ENCODE measurements around the gene TUBG2. TPM values are rescaled to one million over a fixed set of nuclear protein-coding genes. Genes with fewer than 3 reads are reported as not detected.

The TUBG2 gene
- total RNA-seq, 2 experiments from 2014 or later, result 7.5 TPM

- DNase-seq (no peak), ATAC-seq (no peak)
- intact Hi-C loops (cut with micrococcal nuclease), result no loop called here
- TF ChIP-seq CTCF (IDR thresholded peaks at IDR 0.05), result no peak
- no peak overlapping the region for H3K27ac Mint-ChIP-seq
- POLR2A ChIA-PET, result no interaction called here
- peaks cover 8% of the 10 kb centered on the region for H3K27me3 Mint-ChIP-seq
- no peaks in the 10 kb centered on the region for H3K9me3 Mint-ChIP-seq
- H3K4me3 Mint-ChIP-seq, result no peak overlapping the region
- no peaks in the 10 kb centered on the region for H3K36me3 Mint-ChIP-seq (ENCODE audit: low read depth)
- no peaks in the 10 kb centered on the region for H3K4me1 Mint-ChIP-seq (ENCODE audit: low read depth)
- CTCF ChIA-PET, result interaction anchor here (0.9 to 1.8 kb wide), 4 partner anchors 11 to 70 kb away, joined by 3 to 4 read pairs (median 4); partner anchors contain the start of gene PSMC3IP
Observed at GRCh38 chr17:42647778-42648177, 11.3 kb upstream of the TUBG2 start.

GRCh38 chr17:42651392-42651791, 7.7 kb upstream of the TUBG2 start:
- Mint-ChIP-seq H3K4me1 (ENCODE audit: low read depth) (peaks cover 11% of the 10 kb centered on the region), H3K36me3 (ENCODE audit: low read depth) (no peaks in the 10 kb centered on the region), H3K4me3 (no peak overlapping the region), H3K9me3 (no peaks in the 10 kb centered on the region), H3K27ac (no peak overlapping the region), H3K27me3 (peaks cover 14% of the 10 kb centered on the region)
- CTCF ChIA-PET, result interaction anchor here (1.6 kb wide), 1 partner anchor 73 kb away, joined by 3 read pairs; no protein-coding TSS in a partner anchor
- DNase-seq (no peak), ATAC-seq (no peak)
- POLR2A ChIA-PET, result no interaction called here
- intact Hi-C loops (cut with micrococcal nuclease), result no loop called here
- TF ChIP-seq CTCF (IDR thresholded peaks at IDR 0.05), result no peak

GRCh38 chr17:42653179-42654124, 5.6 kb upstream of the TUBG2 start:
- CTCF ChIA-PET, result interaction anchor here (0.9 to 1.3 kb wide), 2 partner anchors 13 to 75 kb away, joined by 3 read pairs; no protein-coding TSS in a partner anchor
- no peak for TF ChIP-seq CTCF (IDR thresholded peaks at IDR 0.05)
- DNase-seq (no peak), ATAC-seq (no peak)
- POLR2A ChIA-PET, result interaction anchor here (2.1 kb wide), 1 partner anchor 13 kb away, joined by 5 read pairs; no protein-coding TSS in a partner anchor
- H3K9me3 Mint-ChIP-seq, result peaks cover 4% of the 10 kb centered on the region
- intact Hi-C loops (cut with micrococcal nuclease), result no loop called here
- H3K27me3 Mint-ChIP-seq, result peaks cover 14% of the 10 kb centered on the region
- peaks cover 15% of the 10 kb centered on the region for H3K4me1 Mint-ChIP-seq (ENCODE audit: low read depth)
- no peak overlapping the region for H3K27ac Mint-ChIP-seq
- peak overlapping the region; percentile 35 for H3K4me3 Mint-ChIP-seq
- no peaks in the 10 kb centered on the region for H3K36me3 Mint-ChIP-seq (ENCODE audit: low read depth)

GRCh38 chr17:42655528-42655927, 3.6 kb upstream of the TUBG2 start:
- H3K36me3 Mint-ChIP-seq (ENCODE audit: low read depth), result no peaks in the 10 kb centered on the region
- H3K27me3 Mint-ChIP-seq, result peaks cover 14% of the 10 kb centered on the region
- peaks cover 22% of the 10 kb centered on the region for H3K4me1 Mint-ChIP-seq (ENCODE audit: low read depth)
- POLR2A ChIA-PET, result no interaction called here
- ATAC-seq (no peak), DNase-seq (no peak)
- CTCF ChIA-PET, result interaction anchor here (1.4 kb wide), 1 partner anchor 108 kb away, joined by 4 read pairs; no protein-coding TSS in a partner anchor
- intact Hi-C loops (cut with micrococcal nuclease), result no loop called here
- H3K9me3 Mint-ChIP-seq, result peaks cover 4% of the 10 kb centered on the region
- H3K27ac Mint-ChIP-seq, result no peak overlapping the region
- TF ChIP-seq CTCF (IDR thresholded peaks at IDR 0.05), result no peak
- no peak overlapping the region for H3K4me3 Mint-ChIP-seq

All from activated CD8-positive, alpha-beta T cell treated with anti-CD3 and anti-CD28 coated beads for 36 hours (primary cell).